Stimulated activated CD8-positive, alpha-beta memory T cell treated with anti-CD3 and anti-CD28 coated beads, Interleukin-4, amount 100 ng/mL, for 24 hours (primary cell): ENCODE data around the gene HOXB3.

ENCODE experiments used
- DNase-seq: peaks from one replicate; pipeline ENCODE4 v3.0.0-alpha.2; 2020; ENCODE audit warnings: low read depth

The HOXB3 gene

DNA sequence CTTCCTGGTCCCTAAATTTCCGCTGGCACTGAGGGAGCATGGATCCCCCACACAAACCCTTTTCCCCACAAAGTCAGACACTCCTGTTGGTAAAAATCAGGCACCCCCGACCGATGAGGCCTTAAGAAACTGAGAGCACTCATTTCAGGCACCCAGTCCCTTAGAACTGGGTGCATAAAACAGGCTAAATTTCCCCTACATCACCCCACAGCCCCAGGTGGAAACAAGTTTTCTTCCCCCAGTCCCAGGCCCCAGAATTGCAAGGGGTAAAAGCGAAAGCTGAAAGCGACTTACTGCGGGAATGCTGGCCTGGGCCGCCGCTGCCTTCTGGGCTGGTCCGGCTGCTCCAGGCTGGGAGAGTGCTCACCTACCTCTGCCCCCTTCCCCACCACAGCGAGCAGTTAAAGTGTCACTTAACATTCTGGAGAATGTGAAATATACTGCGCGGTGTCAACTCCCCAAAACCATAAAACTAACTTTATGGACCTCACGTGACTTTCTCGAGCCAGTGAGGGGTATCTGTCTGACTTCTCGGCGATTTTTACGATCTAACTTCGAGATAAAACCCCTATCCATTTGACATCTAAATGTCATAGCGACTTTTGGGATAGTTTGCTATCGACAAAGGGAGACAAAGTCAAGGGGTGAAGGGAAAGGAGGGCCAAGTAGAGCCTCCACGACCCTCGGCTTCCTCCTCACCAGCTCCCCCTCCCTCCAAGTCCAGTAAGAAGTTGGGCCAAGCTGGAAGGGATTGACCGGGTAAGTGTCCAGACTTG is at the start of gene HOXB3:
Gene HOXB3 (minus strand): TSS at position 411 of the 776 bp plus-strand sequence. CDS start 37,767 bp downstream, outside the sequence.
- DNase-seq: no peak

DNA sequence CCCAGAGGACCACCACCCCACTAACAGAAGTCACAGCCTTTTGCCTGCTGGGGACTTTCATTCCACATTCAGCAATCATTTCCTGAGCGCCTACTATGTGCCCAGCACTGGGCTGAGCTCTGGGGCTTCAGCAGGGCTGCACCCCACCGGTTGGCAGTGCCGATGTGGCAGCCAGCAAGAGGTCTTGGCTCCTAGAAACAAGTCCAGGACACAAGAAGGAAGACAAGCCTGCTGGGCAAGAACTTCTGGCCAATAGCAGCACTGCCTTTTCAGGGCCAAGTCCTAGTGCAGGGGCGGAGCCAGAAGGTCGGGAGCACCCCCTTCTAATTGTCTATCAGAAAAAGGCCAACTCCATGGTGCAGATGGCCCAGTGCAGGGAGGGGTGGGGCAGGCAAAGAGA is 49.1 kb upstream of the HOXB3 start:
- DNase-seq: no peak

- DNase-seq: no peak
Observed at GRCh38 chr17:48637323-48638260, 47.6 kb upstream of the HOXB3 start.

DNA sequence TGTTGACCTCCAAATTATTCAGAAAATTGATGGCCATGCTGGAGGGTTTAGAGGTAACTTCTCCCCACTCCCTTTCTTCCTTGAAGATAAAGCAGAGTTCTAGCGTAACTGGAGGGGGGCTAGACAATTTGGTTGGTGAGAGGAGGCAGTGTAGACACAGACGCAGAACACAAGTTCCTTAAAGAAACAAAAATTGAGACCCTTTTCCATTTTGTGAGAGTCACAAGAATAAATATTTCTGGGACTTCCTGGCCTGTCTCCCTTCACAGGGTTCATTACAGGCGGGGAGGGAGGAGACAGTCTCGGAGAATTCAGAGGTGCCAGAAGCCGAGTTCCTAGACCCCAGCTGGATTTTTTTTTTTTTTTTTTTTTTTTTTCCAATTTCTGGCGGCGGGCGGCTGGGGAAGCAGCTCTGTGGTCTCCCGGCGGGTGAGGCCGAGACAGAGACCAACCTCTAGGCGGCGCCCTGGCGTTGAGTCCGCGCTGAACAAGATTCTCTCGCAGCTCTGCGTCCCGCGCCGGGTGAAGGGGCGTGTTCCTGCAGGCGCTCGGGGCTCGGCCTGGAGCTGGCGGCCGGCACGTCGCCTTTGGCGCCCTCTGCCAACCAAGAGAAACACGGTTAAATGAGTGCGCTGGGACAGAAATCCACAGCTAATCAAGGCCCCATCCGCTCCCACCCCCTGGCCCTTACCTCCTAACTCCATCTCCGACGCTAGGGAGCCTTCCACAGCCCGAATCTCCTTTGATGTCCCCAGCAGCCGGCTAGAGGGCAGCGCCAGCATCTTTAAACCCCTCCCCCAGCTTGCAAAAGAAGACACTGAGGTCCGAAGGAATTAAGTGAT is 46.4 kb upstream of the HOXB3 start:
- peak; percentile 73 for DNase-seq

DNA sequence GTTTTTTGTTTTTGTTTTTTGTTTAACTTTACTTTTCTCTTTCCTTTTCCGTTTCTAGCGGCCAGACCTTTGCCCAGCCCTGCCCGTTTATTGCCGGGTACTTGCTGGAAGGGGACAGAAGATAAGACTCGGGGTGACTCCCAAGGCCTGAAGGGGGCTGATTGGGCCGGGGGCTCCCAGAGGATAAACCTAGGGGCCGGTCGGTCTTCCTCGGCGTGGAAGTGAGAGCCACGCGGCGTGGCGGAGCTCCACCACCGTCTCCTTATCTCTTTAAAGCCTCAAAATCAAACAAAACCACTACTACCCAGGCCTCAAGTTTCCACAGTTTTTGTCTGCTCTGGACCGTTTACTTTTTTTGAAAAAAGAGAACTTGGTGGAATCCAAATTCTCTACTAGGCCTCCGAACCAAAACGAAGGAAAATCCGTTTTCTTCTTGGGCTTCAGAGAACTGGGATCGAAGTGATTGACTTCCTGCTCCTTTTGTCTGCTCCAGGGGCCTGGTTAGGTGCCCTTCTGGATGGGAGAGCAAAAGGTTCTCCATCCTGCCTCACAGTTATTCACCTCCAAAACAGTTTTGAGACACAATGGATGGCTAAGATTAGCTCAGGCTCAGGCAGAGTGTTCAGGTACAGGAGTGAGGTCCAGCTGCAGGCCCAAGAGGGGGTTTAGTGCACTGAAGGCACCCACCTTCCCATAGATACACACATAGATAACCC is 44.6 kb upstream of the HOXB3 start:
- no peak for DNase-seq

DNA sequence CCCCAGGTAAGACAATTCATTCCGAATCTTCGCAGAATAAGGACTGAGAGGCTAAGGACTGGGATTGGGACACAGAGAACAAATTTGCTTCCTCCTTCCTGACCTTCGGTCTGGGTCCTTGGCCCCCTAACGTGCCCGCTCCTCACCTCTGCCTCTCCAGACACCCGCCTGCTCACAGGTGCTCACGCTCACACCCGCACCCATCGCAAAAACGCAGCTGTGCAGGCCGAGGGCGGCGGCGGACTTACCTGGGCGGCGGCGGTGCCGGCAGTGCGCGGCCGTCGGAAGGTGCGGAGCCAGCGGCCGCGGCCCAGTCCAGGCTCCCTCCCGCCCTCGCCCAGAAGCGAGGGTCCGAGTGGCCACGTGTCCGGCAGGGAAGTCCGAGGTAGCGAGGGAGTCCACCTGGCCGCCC is 43.2 kb upstream of the HOXB3 start:
- DNase-seq: no peak

DNA sequence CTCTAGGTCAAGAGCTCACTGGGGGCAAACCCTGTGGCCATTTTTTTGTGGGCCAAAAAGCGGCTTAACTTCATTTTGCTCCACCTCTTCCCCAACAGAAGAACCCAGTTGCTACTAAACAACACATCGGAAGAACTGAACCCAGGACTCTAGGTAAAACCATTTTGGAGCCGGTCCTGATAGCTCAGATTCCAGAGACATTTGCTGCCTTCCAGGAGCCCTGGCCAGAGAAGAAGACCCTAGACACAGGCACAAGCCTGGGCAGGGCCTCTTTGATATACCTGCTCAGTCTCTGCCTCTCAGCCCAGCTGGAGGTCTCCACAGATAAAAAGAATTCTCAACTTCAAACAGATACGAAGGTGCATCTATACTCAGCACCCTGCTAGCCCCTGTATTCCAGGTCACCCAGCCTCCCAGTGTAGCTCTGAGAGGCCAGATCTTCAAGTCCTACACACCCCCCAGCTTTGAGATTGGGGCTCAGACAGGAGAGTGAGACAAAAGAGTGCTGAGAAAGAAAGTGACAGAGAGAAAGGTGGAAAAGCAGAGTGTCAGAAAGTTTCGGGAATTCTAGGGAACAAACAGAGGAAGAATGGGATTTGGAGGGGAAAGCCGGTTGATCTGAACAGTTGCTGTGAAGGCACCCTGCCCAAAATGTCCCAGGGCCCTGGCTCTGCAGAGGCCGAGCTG is 42.7 kb upstream of the HOXB3 start:
- DNase-seq: no peak

GRCh38 chr17:48631693-48632578 is 41.9 kb upstream of the HOXB3 start:
- no peak for DNase-seq

DNA sequence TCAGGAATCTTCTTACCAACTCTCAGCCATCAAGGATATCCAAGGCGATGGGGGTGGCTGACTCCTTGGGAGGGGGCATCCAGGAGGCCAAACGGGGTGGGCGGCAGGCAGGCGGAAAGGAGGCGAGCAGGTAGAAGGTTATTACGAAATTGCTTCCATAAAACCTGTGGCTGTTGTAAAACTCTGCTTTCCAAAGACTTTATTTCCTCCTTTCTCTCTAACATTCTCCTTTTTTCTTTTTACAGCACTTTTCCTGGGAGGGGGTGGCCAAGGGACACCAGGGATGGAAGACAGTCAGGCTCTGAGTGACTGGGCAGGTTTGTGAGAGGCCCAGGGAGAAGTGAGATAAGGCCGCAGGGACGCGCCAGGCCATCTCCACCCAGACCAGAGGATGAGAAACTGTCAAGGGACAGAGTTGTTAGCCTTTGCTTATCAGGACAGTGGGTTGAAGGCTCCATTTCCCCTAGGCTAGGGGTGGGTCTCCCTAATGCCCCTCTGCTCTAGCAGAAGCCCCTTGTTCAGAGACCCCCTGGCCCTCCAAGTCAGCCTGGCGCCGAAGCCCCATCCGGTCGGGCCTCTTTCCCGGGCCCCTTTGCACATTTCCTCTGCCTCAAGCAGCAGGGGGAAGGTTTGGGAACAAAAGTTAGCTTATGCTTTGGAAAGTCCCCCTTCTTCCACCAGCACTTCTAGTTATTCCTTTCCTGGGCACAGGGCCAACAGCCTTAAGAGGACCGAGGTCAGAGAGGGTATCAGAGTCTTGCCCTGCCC is 41.1 kb upstream of the HOXB3 start:
- no peak for DNase-seq

DNA sequence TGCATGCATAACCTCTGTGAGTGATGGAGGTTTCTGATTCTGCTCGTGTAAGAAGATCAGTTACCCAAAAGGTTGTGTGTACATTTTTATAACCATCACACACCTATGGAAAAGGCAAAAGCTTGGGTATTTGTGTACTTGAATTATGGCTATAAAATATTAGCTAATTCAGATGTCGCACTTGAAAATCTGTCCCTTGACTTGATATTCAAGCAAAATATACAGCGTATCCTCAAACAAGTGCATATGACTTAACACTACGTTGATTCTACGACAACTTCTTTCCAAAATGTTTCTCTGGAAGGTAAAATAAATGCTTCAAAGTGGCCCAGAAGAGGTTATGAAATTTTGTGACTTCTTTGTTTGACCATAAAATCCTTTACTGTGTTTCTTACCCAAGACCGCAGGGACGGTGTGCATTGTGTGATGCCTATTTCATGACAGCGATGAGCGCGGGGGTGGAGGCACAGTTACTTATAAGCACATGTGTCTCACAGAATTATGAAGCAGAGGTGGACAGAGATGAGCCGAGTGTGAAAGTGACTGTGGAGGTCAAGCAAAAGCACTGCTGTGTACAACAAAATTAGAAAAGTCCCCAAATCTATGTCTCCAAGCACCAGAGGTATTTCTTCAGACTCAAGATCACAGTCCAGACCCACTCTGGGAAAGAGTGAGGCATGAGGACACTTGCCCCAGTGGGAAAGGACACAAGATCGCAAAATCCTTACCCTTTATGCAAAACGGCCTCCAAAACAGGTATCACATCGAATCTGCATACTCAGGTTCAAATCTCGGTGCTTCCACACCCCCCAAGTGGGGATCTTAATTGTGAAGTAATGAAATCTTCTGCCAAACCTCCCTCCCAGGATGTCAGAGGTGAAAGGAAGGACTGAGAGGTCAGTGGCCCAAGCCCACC is 40.2 kb upstream of the HOXB3 start:
- DNase-seq: no peak

- no peak for DNase-seq
Observed at GRCh38 chr17:48629411-48629759, 39.3 kb upstream of the HOXB3 start.

- no peak for DNase-seq
Observed at GRCh38 chr17:48628649-48629410, 38.8 kb upstream of the HOXB3 start.

DNA sequence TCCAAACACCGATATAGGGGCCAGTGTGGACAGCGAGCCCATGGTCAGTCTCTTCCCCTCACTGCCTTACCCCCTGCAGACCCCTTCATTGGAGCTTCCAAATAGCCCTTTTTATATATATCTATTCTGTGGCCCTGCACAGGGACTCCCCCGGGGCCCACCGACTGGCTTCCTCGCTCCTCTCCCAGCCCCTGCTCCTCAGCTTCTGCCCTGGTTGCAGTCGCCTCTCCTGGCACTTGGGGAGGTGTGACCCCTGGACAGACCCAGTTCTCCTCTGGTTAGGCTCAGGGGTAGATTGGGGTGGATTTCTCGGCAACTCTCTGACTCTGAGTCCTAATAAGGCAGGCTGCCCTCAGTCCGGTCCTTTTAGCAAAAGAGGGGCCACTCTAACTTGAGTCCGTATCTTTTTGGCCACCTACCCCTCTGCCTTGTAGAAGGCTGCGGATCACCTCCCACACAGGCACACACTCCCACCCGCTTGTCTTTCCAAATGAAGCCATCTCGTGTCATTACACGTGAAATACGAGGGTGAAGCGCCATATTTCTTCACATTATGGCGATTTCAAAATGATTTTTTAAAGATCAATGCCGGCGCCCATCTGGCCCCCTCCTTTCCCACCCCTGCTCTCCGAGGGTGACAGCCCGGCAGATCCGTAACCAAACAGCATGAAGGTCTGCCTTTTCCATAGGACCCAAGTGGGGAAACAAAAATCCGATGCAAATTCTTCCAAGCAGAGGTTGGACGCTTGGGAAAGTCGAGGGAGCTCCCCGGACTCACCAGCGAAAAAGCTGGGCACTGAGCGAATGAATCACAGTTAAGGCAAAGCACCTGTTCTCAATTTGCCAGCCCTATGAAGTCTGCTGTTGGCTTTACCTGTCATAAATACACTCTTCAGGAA is 37.8 kb upstream of the HOXB3 start:
- DNase-seq: no peak

DNA sequence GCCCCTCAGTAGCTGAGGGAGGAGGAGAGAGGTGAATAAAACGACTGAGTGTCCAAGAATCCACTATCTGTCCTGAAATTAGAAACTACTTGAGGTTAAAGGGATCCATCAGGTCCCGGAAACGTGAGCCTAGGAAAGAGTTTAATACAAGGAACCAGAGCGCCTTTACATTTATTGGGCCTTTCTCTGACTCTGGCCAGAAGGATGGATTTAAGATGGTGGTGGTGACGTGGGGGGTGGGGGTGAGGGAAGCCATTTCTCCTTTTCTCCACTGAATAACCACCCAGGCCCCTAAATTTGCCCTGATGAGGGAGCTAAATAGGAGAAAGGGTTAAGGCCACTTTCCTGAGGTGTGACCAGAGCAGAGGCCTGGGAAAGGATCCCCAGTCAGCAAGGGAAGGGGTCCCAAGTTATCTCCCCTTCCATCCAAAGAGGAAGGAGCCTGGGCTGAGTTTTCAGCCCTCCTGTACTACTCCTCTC is 37.1 kb upstream of the HOXB3 start:
- DNase-seq: no peak

GRCh38 chr17:48626245-48627117 is 36.4 kb upstream of the HOXB3 start, which contains the start of gene HOXB9:
Gene HOXB9, minus strand, starts transcription at chr17:48626358. Its CDS starts 89 bp downstream, at chr17:48626269.
- DNase-seq: peak; percentile 41
